CD14-positive monocyte (primary cell): Measurements from ENCODE around the gene SPATA13. TPM values are rescaled to one million over a fixed set of nuclear protein-coding genes. Genes with fewer than 3 reads are reported as not detected.
A peak's percentile ranks its signal among the peaks of the same experiment; 100 is the strongest.

Source experiments
- DNase-seq, 3 donors: peaks; one replicate each; pipeline ENCODE4 v3.0.0-alpha.2; 2011 to 2022
- H2AFZ ChIP-seq: 2 replicates; pipeline ENCODE4 v1.6.0; 2012; ENCODE audit warnings: mild to moderate bottlenecking, low read depth, low read length, inconsistent platforms; ENCODE audit not compliant: insufficient read depth, poor library complexity, severe bottlenecking
- H3K27ac ChIP-seq, 2 donors: 1 replicate in 1 of 2; 2 replicates in 1 of 2; pipeline ENCODE4 v1.5.1; 2012 to 2013; ENCODE audit warnings: low read length in 2 of 2, control low read depth in 1 of 2, inconsistent platforms in 1 of 2, low read depth in 1 of 2, mild to moderate bottlenecking in 1 of 2
- H3K27me3 ChIP-seq, 2 donors: one replicate each; pipeline versions ENCODE4 v1.6.0 to v1.6.1; 2011 to 2013; ENCODE audit warnings: low read length in 2 of 2; ENCODE audit not compliant: control insufficient read depth in 2 of 2, insufficient read depth in 2 of 2
- H3K36me3 ChIP-seq, 2 donors: replicated peaks in 1 of 2; 1 replicate in 1 of 2; 2 replicates in 1 of 2; pipeline versions ENCODE4 v1.5.1 to v1.6.1; 2012 to 2013; ENCODE audit warnings: low read length in 2 of 2, control low read depth in 1 of 2, inconsistent platforms in 1 of 2, mild to moderate bottlenecking in 1 of 2; ENCODE audit not compliant: insufficient read depth in 2 of 2, control insufficient read depth in 1 of 2
- H3K4me1 ChIP-seq, 2 donors: 1 replicate in 1 of 2; 2 replicates in 1 of 2; pipeline versions ENCODE4 v1.5.1 to v1.6.1; 2012 to 2013; ENCODE audit warnings: low read length in 2 of 2, control low read depth in 1 of 2, inconsistent platforms in 1 of 2, mild to moderate bottlenecking in 1 of 2, moderate library complexity in 1 of 2; ENCODE audit not compliant: insufficient read depth in 2 of 2, control insufficient read depth in 1 of 2
- H3K4me2 ChIP-seq: replicated peaks from 2 replicates; pipeline ENCODE3; 2012; ENCODE audit warnings: low read length, moderate library complexity, mild to moderate bottlenecking; ENCODE audit not compliant: poor library complexity, severe bottlenecking; ENCODE audit errors: extremely low read depth
- H3K4me3 ChIP-seq, 3 experiments: fragments of 200-600 bp in 1 of 3; sonication (generic) in 1 of 3; replicated peaks in 1 of 3; 1 replicate in 2 of 3; 2 replicates in 1 of 3; pipeline ENCODE4 v1.5.1; 2011 to 2013; ENCODE audit warnings: low read length in 3 of 3, mild to moderate bottlenecking in 3 of 3, control low read depth in 2 of 3, low read depth in 2 of 3, inconsistent platforms in 1 of 3, moderate library complexity in 1 of 3
- H3K79me2 ChIP-seq: 2 replicates; pipeline ENCODE4 v1.6.0; 2012; ENCODE audit warnings: mild to moderate bottlenecking, control low read depth, inconsistent platforms, low read length, moderate library complexity; ENCODE audit not compliant: insufficient read depth
- H3K9ac ChIP-seq: 2 replicates; pipeline ENCODE4 v1.6.0; 2017; ENCODE audit warnings: low read length, mild to moderate bottlenecking; ENCODE audit not compliant: insufficient read depth, poor library complexity, severe bottlenecking
- H3K9me3 ChIP-seq, 2 donors: replicated peaks in 1 of 2; 1 replicate in 1 of 2; 2 replicates in 1 of 2; pipeline versions ENCODE4 v1.5.1 to v1.6.1; 2012 to 2013; ENCODE audit warnings: low read length in 2 of 2, control low read depth in 1 of 2; ENCODE audit not compliant: control insufficient read depth in 1 of 2, insufficient read depth in 1 of 2
- H4K20me1 ChIP-seq: 2 replicates; pipeline ENCODE4 v1.6.0; 2012; ENCODE audit warnings: mild to moderate bottlenecking, low read length, control low read depth, moderate library complexity; ENCODE audit not compliant: insufficient read depth
- H3K27ac Mint-ChIP-seq, 7 donors: one replicate each; pipeline ENCODE4 v1.8.0; 2020; ENCODE audit warnings: mild to moderate bottlenecking in 7 of 7, mixed read lengths in 7 of 7, moderate library complexity in 6 of 7, inconsistent platforms in 2 of 7
- H3K27me3 Mint-ChIP-seq, 3 donors: one replicate each; pipeline ENCODE4 v1.8.0; 2021 to 2022; ENCODE audit warnings: low read depth in 3 of 3, mild to moderate bottlenecking in 3 of 3, mixed read lengths in 3 of 3, moderate library complexity in 3 of 3, inconsistent platforms in 1 of 3
- H3K36me3 Mint-ChIP-seq, 2 donors: one replicate each; pipeline ENCODE4 v1.8.0; 2020; ENCODE audit warnings: mixed read lengths in 2 of 2, inconsistent platforms in 1 of 2, mild to moderate bottlenecking in 1 of 2
- H3K4me1 Mint-ChIP-seq: one replicate; pipeline ENCODE4 v1.8.0; 2020; ENCODE audit warnings: mild to moderate bottlenecking, mixed read lengths
- H3K4me3 Mint-ChIP-seq, 2 donors: one replicate each; pipeline ENCODE4 v1.8.0; 2020; ENCODE audit warnings: mild to moderate bottlenecking in 2 of 2, mixed read lengths in 2 of 2, moderate library complexity in 1 of 2
- H3K9me3 Mint-ChIP-seq, 7 donors: one replicate each; pipeline ENCODE4 v1.8.0; 2020 to 2022; ENCODE audit warnings: mixed read lengths in 7 of 7, mild to moderate bottlenecking in 6 of 7, moderate library complexity in 6 of 7, inconsistent platforms in 2 of 7
- WGBS: methylation state at CpG from one replicate; pipeline ENCODE4 v1.1.5; 2013; ENCODE audit warnings: missing lambda C conversion rate; ENCODE audit not compliant: insufficient coverage; 5-methylcytosine and 5-hydroxymethylcytosine counted together
- intact Hi-C, 2 donors: fragments of 100-400 bp; cut with micrococcal nuclease; formaldehyde crosslinking; loops; one replicate each; pipeline versions ENCODE4 v1.15.0 to v1.15.1; 2023
- polyA plus RNA-seq, 3 donors: library from polyadenylated mRNA; depleted of rRNA in 1 of 3; unstranded in 2 of 3; stranded (reverse) in 1 of 3; fragments of 300-500 nt in 2 of 3; fragments of >200 nt in 1 of 3; fragmentation: Illumina TruSeq in 2 of 3; gene quantifications; 1 replicate in 2 of 3; 2 replicates in 1 of 3; pipeline ENCODE4 v1.2.3, GENCODE V29; 2012 to 2021
- TF ChIP-seq, protein P1 (sequence below): fragments of 200-600 bp; IDR thresholded peaks from one replicate; pipeline ENCODE4 v1.8.0; 2022; ENCODE audit warnings: antibody characterized with exemption, mild to moderate bottlenecking

Gene SPATA13
- polyA plus RNA-seq, 3 donors, result 9.3 to 44.7 (median 11.6) TPM

DNA sequence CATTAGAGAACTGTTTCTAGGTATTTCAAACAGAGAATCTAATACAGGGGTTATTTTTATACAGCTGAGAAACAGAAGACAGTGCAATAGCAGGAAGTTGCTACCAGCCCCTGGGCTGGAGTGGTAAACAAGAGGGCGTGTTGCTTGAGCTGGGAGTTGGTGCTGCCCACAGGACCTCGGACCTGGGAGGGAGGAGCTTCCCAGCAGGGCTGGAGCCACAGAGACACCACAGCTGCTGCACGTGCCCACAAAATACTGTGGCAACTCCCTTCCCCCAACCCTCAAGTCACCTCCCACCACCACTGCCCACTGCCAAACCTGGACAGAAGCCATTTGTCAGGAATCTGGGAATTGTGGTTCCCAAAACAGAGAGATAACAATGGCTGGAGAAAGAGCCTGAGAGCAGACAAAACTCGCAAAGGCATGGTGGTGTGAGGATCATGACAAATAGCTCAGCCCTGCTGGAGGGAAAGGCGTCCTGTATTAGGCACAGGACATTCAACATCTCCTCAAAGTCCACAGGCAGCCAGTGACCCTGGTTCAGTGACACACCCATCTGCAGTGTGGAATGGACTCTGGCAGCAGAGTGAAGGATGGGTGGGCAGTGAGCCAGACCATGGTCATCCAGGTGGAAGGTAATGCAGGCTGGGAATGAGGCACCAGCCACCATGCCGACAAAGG, 57.2 kb downstream of the SPATA13 start:
- Mint-ChIP-seq H3K27ac (peak overlapping the region in 1 of 7 donors; percentile 7), H3K27me3 (peaks cover 0 to 3% (median 1%) of the 10 kb centered on the region in 3 donors), H3K36me3 (no peaks in the 10 kb centered on the region), H3K9me3 (no peaks in the 10 kb centered on the region), H3K4me1 (peaks cover 23% of the 10 kb centered on the region), H3K4me3 (peak overlapping the region; percentile 21 to 51)
- H3K9ac ChIP-seq, result no peak overlapping the region
- H3K79me2 ChIP-seq, result no peaks in the 10 kb centered on the region
- H3K27me3 ChIP-seq, result no peaks in the 10 kb centered on the region
- H2AFZ ChIP-seq, result peak overlapping the region; percentile 71
- no peak overlapping the region for H3K4me2 ChIP-seq
- no peak overlapping the region for H3K27ac ChIP-seq
- peaks cover 6 to 9% of the 10 kb centered on the region in 2 donors for H3K4me1 ChIP-seq
- no peak for DNase-seq
- WGBS, result 50% methylated on average over 2 of the region's 6 CpGs
- H3K9me3 ChIP-seq, result no peaks in the 10 kb centered on the region
- intact Hi-C loops, result loop anchor here (5.0 to 10.0 kb wide), 2 partner anchors 40 to 163 kb away; no protein-coding TSS in a partner anchor
- no peaks in the 10 kb centered on the region for H3K36me3 ChIP-seq
- TF ChIP-seq, protein P1, sequence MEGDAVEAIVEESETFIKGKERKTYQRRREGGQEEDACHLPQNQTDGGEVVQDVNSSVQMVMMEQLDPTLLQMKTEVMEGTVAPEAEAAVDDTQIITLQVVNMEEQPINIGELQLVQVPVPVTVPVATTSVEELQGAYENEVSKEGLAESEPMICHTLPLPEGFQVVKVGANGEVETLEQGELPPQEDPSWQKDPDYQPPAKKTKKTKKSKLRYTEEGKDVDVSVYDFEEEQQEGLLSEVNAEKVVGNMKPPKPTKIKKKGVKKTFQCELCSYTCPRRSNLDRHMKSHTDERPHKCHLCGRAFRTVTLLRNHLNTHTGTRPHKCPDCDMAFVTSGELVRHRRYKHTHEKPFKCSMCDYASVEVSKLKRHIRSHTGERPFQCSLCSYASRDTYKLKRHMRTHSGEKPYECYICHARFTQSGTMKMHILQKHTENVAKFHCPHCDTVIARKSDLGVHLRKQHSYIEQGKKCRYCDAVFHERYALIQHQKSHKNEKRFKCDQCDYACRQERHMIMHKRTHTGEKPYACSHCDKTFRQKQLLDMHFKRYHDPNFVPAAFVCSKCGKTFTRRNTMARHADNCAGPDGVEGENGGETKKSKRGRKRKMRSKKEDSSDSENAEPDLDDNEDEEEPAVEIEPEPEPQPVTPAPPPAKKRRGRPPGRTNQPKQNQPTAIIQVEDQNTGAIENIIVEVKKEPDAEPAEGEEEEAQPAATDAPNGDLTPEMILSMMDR, result no peak
- H4K20me1 ChIP-seq, result no peaks in the 10 kb centered on the region
- H3K4me3 ChIP-seq, result no peak overlapping the region

- Histone ChIP-seq H3K27me3 (no peaks in the 10 kb centered on the region), H3K79me2 (no peaks in the 10 kb centered on the region), H4K20me1 (no peaks in the 10 kb centered on the region), H3K9me3 (no peaks in the 10 kb centered on the region), H3K27ac (no peak overlapping the region), H3K9ac (no peak overlapping the region), H3K4me2 (no peak overlapping the region), H3K4me1 (peaks cover 6 to 9% of the 10 kb centered on the region in 2 donors), H3K36me3 (no peaks in the 10 kb centered on the region), H2AFZ (no peak overlapping the region), H3K4me3 (no peak overlapping the region)
- WGBS, result no CpG with 5 or more reads among the region's 3 CpGs
- no peak for DNase-seq
- Mint-ChIP-seq H3K4me1 (peaks cover 23% of the 10 kb centered on the region), H3K9me3 (no peaks in the 10 kb centered on the region), H3K27ac (no peak overlapping the region), H3K36me3 (no peaks in the 10 kb centered on the region), H3K4me3 (no peak overlapping the region), H3K27me3 (peaks cover 0 to 3% (median 2%) of the 10 kb centered on the region in 3 donors)
- intact Hi-C loops, result loop anchor here (5.0 to 10.0 kb wide), 2 partner anchors 41 to 164 kb away; no protein-coding TSS in a partner anchor
- TF ChIP-seq, protein P1, result no peak
These were observed 57.8 kb downstream of the SPATA13 start for GRCh38 chr13:24218338-24218737.
